WTC11 (cell line): ENCODE measurements around the gene TCF7L1. TPM values are rescaled to one million over a fixed set of nuclear protein-coding genes. Genes with fewer than 3 reads are reported as not detected.
A peak's percentile ranks its signal among the peaks of the same experiment; 100 is the strongest.

ENCODE experiments used
- ATAC-seq: fragments of 200-7000 bp; cut with Tn5 transposase; 2 replicates; pipeline ENCODE4 v1.10.0; 2021; ENCODE audit warnings: mild to moderate bottlenecking, moderate library complexity
- CTCF ChIA-PET: fragments of 300-600 bp; sonication (Branson Sonifier 250); formaldehyde crosslinking; loops from one replicate; lab custom pipeline; 2021; ENCODE audit warnings: antibody characterized with exemption; lab: Charles Lee
- POLR2A ChIA-PET: fragments of 350-600 bp; sonication (Branson Sonifier 250); formaldehyde crosslinking; loops from one replicate; lab custom pipeline; 2021; ENCODE audit warnings: antibody characterized with exemption; lab: Charles Lee
- DNase-seq: peaks from one replicate; pipeline ENCODE4 v3.0.0; 2021; ENCODE audit warnings: low spot score
- H3K27ac Mint-ChIP-seq: 2 replicates; pipeline ENCODE4 v1.8.0; 2021; ENCODE audit warnings: mixed read lengths
- H3K27me3 Mint-ChIP-seq: 2 replicates; pipeline ENCODE4 v1.8.0; 2021; ENCODE audit warnings: low read depth, mild to moderate bottlenecking, moderate library complexity, mixed read lengths
- H3K36me3 Mint-ChIP-seq: 2 replicates; pipeline ENCODE4 v1.8.0; 2021; ENCODE audit warnings: mixed read lengths
- H3K4me1 Mint-ChIP-seq: 2 replicates; pipeline ENCODE4 v1.8.0; 2022; ENCODE audit warnings: mixed read lengths
- H3K4me3 Mint-ChIP-seq: 2 replicates; pipeline ENCODE4 v1.8.0; 2021; ENCODE audit warnings: mild to moderate bottlenecking, moderate library complexity, mixed read lengths
- H3K9me3 Mint-ChIP-seq: 2 replicates; pipeline ENCODE4 v1.8.0; 2021; ENCODE audit warnings: mixed read lengths
- ARID4B ChIP-seq: sonication (generic); formaldehyde crosslinking; IDR thresholded peaks from 2 replicates; pipeline ENCODE4 v1.8.0; 2023; ENCODE audit warnings: missing genetic modification reagents, mild to moderate bottlenecking, borderline replicate concordance
- ATF1 ChIP-seq: sonication (generic); formaldehyde crosslinking; IDR thresholded peaks from 2 replicates; pipeline ENCODE4 v1.8.1; 2023; ENCODE audit warnings: mild to moderate bottlenecking, moderate library complexity, missing genetic modification reagents
- CREB1 ChIP-seq: sonication (generic); formaldehyde crosslinking; IDR thresholded peaks from 2 replicates; pipeline ENCODE4 v1.8.0; 2023; ENCODE audit warnings: mild to moderate bottlenecking, missing genetic modification reagents
- ETV6 ChIP-seq: sonication (generic); formaldehyde crosslinking; IDR thresholded peaks from 2 replicates; pipeline ENCODE4 v1.8.1; 2022; ENCODE audit warnings: mild to moderate bottlenecking, missing genetic modification reagents
- FOXJ3 ChIP-seq: sonication (generic); formaldehyde crosslinking; IDR thresholded peaks from 2 replicates; pipeline ENCODE4 v1.9.0; 2021; ENCODE audit warnings: missing genetic modification reagents, mild to moderate bottlenecking, borderline replicate concordance
- FOXK1 ChIP-seq: sonication (generic); formaldehyde crosslinking; IDR thresholded peaks from 2 replicates; pipeline ENCODE4 v1.8.0; 2022; ENCODE audit warnings: mild to moderate bottlenecking, moderate library complexity, missing genetic modification reagents
- IRF2 ChIP-seq: sonication (generic); formaldehyde crosslinking; IDR thresholded peaks from 2 replicates; pipeline ENCODE4 v1.8.0; 2022; ENCODE audit warnings: low read depth, missing genetic modification reagents, borderline replicate concordance
- MAX ChIP-seq: sonication (generic); formaldehyde crosslinking; IDR thresholded peaks from 2 replicates; pipeline ENCODE4 v1.8.0; 2022; ENCODE audit warnings: mild to moderate bottlenecking, missing genetic modification reagents
- MLX ChIP-seq: sonication (generic); formaldehyde crosslinking; IDR thresholded peaks from 2 replicates; pipeline ENCODE4 v1.8.1; 2023; ENCODE audit warnings: mild to moderate bottlenecking, missing genetic modification reagents, moderate library complexity
- MYBL2 ChIP-seq: sonication (generic); formaldehyde crosslinking; IDR thresholded peaks from 2 replicates; pipeline ENCODE4 v1.8.1; 2023; ENCODE audit warnings: mild to moderate bottlenecking, moderate library complexity, missing genetic modification reagents
- OVOL2 ChIP-seq: fragments of 250-450 bp; sonication (Bioruptor Pico); IDR thresholded peaks from 2 replicates; pipeline ENCODE4 v1.9.0; 2021; ENCODE audit warnings: mild to moderate bottlenecking, borderline replicate concordance
- PRRX2 ChIP-seq: fragments of 250-450 bp; sonication (Bioruptor Pico); IDR thresholded peaks from 2 replicates; pipeline ENCODE4 v1.8.0; 2021; ENCODE audit warnings: mild to moderate bottlenecking
- SMAD4 ChIP-seq: sonication (generic); formaldehyde crosslinking; IDR thresholded peaks from 2 replicates; pipeline ENCODE4 v1.8.0; 2022; ENCODE audit warnings: mild to moderate bottlenecking, missing genetic modification reagents
- SOX15 ChIP-seq: fragments of 250-450 bp; sonication (Bioruptor Pico); IDR thresholded peaks from 2 replicates; pipeline ENCODE4 v1.9.0; 2021; ENCODE audit warnings: mild to moderate bottlenecking
- TCF7 ChIP-seq: sonication (generic); formaldehyde crosslinking; IDR thresholded peaks from 2 replicates; pipeline ENCODE4 v1.8.0; 2022; ENCODE audit warnings: mild to moderate bottlenecking, low read depth, missing genetic modification reagents, moderate library complexity
- ZNF138 ChIP-seq: sonication (generic); formaldehyde crosslinking; conservative IDR thresholded peaks from 2 replicates; pipeline ENCODE4 v1.8.1; 2022; ENCODE audit warnings: mild to moderate bottlenecking, moderate library complexity, missing genetic modification reagents
- ZNF416 ChIP-seq: fragments of 250-450 bp; sonication (Bioruptor Pico); IDR thresholded peaks from 2 replicates; pipeline ENCODE4 v1.9.0; 2021; ENCODE audit warnings: mild to moderate bottlenecking, inconsistent platforms
- ZNF423 ChIP-seq: fragments of 250-450 bp; sonication (Bioruptor Pico); IDR thresholded peaks from 2 replicates; pipeline ENCODE4 v2.1.2; 2022; ENCODE audit warnings: mild to moderate bottlenecking, moderate library complexity
- ZSCAN18 ChIP-seq: fragments of 250-450 bp; sonication (Bioruptor Pico); IDR thresholded peaks from 2 replicates; pipeline ENCODE4 v2.1.2; 2022; ENCODE audit warnings: mild to moderate bottlenecking, moderate library complexity
- total RNA-seq: library from RNA; stranded (reverse); gene quantifications from 3 replicates; pipeline ENCODE4 v1.2.3, GENCODE V29; 2021
- TF ChIP-seq, protein P1 (sequence below): sonication (generic); formaldehyde crosslinking; IDR thresholded peaks from 2 replicates; pipeline ENCODE4 v1.8.0; 2022; ENCODE audit warnings: mild to moderate bottlenecking, missing genetic modification reagents
- TF ChIP-seq, protein P2 (sequence below): sonication (generic); formaldehyde crosslinking; conservative IDR thresholded peaks from 2 replicates; pipeline ENCODE4 v1.8.1; 2022; ENCODE audit warnings: mild to moderate bottlenecking, missing genetic modification reagents
- TF ChIP-seq, protein P3 (sequence below): fragments of 200-600 bp; IDR thresholded peaks from 2 replicates; pipeline ENCODE4 v1.8.0; 2022; ENCODE audit warnings: antibody characterized with exemption

Gene TCF7L1
- total RNA-seq, 1 experiment from 2014 or later, result 104 TPM

DNA sequence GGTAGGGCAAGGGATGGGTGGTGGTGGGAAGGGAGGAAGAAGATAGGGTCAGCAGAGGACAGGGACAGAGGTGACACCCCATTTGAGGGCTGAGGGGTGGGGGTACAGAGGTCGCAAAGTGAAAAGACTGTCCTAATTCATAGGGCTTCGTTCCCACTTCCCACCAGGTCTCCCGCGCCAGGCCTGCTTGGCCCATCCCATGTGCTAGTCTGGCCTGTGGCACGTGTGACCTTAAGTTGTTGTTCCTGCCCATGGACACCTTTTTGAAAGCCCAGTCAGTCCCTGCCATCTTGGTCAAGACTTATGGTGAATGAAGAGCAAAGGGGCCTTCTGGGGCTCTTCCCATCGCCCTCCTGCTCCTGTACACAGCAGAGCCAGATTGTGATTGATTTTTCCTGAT, 148.4 kb downstream of the TCF7L1 start:
- no peak overlapping the region for H3K4me3 Mint-ChIP-seq
- TF ChIP-seq, protein P1, sequence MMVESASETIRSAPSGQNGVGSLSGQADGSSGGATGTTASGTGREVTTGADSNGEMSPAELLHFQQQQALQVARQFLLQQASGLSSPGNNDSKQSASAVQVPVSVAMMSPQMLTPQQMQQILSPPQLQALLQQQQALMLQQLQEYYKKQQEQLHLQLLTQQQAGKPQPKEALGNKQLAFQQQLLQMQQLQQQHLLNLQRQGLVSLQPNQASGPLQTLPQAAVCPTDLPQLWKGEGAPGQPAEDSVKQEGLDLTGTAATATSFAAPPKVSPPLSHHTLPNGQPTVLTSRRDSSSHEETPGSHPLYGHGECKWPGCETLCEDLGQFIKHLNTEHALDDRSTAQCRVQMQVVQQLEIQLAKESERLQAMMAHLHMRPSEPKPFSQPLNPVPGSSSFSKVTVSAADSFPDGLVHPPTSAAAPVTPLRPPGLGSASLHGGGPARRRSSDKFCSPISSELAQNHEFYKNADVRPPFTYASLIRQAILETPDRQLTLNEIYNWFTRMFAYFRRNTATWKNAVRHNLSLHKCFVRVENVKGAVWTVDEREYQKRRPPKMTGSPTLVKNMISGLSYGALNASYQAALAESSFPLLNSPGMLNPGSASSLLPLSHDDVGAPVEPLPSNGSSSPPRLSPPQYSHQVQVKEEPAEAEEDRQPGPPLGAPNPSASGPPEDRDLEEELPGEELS (CRISPR knock-in tag), result no peak
- TF ChIP-seq ZNF423, result no peak
- TF ChIP-seq ZSCAN18 (CRISPR knock-in tag), result no peak
- TF ChIP-seq MLX (CRISPR knock-in tag), result no peak
- TF ChIP-seq MAX (CRISPR knock-in tag), result no peak
- no peak for TF ChIP-seq ARID4B
- TF ChIP-seq OVOL2 (CRISPR knock-in tag), result no peak
- TF ChIP-seq, protein P2, sequence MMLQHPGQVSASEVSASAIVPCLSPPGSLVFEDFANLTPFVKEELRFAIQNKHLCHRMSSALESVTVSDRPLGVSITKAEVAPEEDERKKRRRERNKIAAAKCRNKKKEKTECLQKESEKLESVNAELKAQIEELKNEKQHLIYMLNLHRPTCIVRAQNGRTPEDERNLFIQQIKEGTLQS (CRISPR knock-in tag), result no peak
- TF ChIP-seq ZNF416 (CRISPR knock-in tag), result no peak
- TF ChIP-seq, protein P3, sequence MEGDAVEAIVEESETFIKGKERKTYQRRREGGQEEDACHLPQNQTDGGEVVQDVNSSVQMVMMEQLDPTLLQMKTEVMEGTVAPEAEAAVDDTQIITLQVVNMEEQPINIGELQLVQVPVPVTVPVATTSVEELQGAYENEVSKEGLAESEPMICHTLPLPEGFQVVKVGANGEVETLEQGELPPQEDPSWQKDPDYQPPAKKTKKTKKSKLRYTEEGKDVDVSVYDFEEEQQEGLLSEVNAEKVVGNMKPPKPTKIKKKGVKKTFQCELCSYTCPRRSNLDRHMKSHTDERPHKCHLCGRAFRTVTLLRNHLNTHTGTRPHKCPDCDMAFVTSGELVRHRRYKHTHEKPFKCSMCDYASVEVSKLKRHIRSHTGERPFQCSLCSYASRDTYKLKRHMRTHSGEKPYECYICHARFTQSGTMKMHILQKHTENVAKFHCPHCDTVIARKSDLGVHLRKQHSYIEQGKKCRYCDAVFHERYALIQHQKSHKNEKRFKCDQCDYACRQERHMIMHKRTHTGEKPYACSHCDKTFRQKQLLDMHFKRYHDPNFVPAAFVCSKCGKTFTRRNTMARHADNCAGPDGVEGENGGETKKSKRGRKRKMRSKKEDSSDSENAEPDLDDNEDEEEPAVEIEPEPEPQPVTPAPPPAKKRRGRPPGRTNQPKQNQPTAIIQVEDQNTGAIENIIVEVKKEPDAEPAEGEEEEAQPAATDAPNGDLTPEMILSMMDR, result no peak
- no peak for TF ChIP-seq FOXJ3 (CRISPR knock-in tag)
- TF ChIP-seq ZNF138 (CRISPR knock-in tag), result no peak
- POLR2A ChIA-PET, result no interaction called here
- peaks cover 40% of the 10 kb centered on the region for H3K4me1 Mint-ChIP-seq
- no peaks in the 10 kb centered on the region for H3K27me3 Mint-ChIP-seq
- ATAC-seq (no peak), DNase-seq (no peak)
- CTCF ChIA-PET, result no interaction called here
- no peaks in the 10 kb centered on the region for H3K9me3 Mint-ChIP-seq
- peaks cover 21% of the 10 kb centered on the region for H3K36me3 Mint-ChIP-seq
- H3K27ac Mint-ChIP-seq, result peak overlapping the region; percentile 39; the same call in 1 of the 2 replicates

- peaks cover 25% of the 10 kb centered on the region for H3K36me3 Mint-ChIP-seq
- ChIA-PET CTCF (interaction anchor here (0.7 to 1.5 kb wide), 2 partner anchors 119 to 216 kb away, joined by 3 read pairs; no protein-coding TSS in a partner anchor), POLR2A (interaction anchor here (0.5 to 0.6 kb wide), 2 partner anchors 79 to 143 kb away, joined by 3 to 4 read pairs; no protein-coding TSS in a partner anchor)
- H3K9me3 Mint-ChIP-seq, result no peaks in the 10 kb centered on the region
- no peaks in the 10 kb centered on the region for H3K27me3 Mint-ChIP-seq
- ATAC-seq, result no peak
- peaks cover 29% of the 10 kb centered on the region for H3K4me1 Mint-ChIP-seq
- no peak for DNase-seq
- H3K4me3 Mint-ChIP-seq, result no peak overlapping the region
- peak overlapping the region; percentile 67; the same call in 1 of the 2 replicates for H3K27ac Mint-ChIP-seq
- TF ChIP-seq ZNF423 (no peak), CREB1 (CRISPR knock-in tag) (no peak), ATF1 (CRISPR knock-in tag) (no peak), PRRX2 (CRISPR knock-in tag) (no peak), SOX15 (CRISPR knock-in tag) (no peak), SMAD4 (CRISPR knock-in tag) (no peak), ETV6 (CRISPR knock-in tag) (no peak), FOXK1 (CRISPR knock-in tag) (no peak), IRF2 (CRISPR knock-in tag) (no peak), MYBL2 (CRISPR knock-in tag) (no peak), TCF7 (CRISPR knock-in tag) (no peak)
- TF ChIP-seq, protein P1 (CRISPR knock-in tag), result no peak
Observed at GRCh38 chr2:85282914-85283313, 149.7 kb downstream of the TCF7L1 start.
